Coronary artery (tissue), 2 donors: ENCODE results near the gene PRDM16.

Experiments
- DNase-seq: peaks from one replicate; pipeline ENCODE4 v3.0.0-alpha.2; 2017; ENCODE audit warnings: low spot score
- H3K27ac ChIP-seq, 2 donors: fragments of 200-600 bp; sonication (generic); one replicate each; pipeline ENCODE4 v1.5.1; 2016 to 2019
- H3K4me3 ChIP-seq: fragments of 200-600 bp; sonication (generic); 2 replicates; pipeline ENCODE4 v1.5.1; 2016; ENCODE audit warnings: mild to moderate bottlenecking, moderate library complexity
- TF ChIP-seq, protein P1 (sequence below): fragments of 200-600 bp; sonication (generic); IDR thresholded peaks from one replicate; pipeline ENCODE4 v1.5.1; 2019; ENCODE audit warnings: antibody characterized with exemption

PRDM16 gene

DNA sequence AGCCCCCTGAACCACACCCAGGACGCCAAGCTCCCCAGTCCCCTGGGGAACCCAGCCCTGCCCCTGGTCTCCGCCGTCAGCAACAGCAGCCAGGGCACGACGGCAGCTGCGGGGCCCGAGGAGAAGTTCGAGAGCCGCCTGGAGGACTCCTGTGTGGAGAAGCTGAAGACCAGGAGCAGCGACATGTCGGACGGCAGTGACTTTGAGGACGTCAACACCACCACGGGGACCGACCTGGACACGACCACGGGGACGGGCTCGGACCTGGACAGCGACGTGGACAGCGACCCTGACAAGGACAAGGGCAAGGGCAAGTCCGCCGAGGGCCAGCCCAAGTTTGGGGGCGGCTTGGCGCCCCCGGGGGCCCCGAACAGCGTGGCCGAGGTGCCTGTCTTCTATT, 342.8 kb downstream of the PRDM16 start:
- Histone ChIP-seq H3K4me3 (no peak overlapping the region), H3K27ac (no peak overlapping the region)
- no peak for DNase-seq
- TF ChIP-seq, protein P1, sequence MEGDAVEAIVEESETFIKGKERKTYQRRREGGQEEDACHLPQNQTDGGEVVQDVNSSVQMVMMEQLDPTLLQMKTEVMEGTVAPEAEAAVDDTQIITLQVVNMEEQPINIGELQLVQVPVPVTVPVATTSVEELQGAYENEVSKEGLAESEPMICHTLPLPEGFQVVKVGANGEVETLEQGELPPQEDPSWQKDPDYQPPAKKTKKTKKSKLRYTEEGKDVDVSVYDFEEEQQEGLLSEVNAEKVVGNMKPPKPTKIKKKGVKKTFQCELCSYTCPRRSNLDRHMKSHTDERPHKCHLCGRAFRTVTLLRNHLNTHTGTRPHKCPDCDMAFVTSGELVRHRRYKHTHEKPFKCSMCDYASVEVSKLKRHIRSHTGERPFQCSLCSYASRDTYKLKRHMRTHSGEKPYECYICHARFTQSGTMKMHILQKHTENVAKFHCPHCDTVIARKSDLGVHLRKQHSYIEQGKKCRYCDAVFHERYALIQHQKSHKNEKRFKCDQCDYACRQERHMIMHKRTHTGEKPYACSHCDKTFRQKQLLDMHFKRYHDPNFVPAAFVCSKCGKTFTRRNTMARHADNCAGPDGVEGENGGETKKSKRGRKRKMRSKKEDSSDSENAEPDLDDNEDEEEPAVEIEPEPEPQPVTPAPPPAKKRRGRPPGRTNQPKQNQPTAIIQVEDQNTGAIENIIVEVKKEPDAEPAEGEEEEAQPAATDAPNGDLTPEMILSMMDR: no peak

DNA sequence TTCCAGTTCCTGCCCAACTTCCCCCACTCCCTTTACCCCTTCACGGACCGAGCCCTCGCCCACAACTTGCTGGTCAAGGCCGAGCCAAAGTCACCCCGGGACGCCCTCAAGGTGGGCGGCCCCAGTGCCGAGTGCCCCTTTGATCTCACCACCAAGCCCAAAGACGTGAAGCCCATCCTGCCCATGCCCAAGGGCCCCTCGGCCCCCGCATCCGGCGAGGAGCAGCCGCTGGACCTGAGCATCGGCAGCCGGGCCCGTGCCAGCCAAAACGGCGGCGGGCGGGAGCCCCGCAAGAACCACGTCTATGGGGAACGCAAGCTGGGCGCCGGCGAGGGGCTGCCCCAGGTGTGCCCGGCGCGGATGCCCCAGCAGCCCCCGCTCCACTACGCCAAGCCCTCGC, 343.4 kb downstream of the PRDM16 start:
- DNase-seq: no peak
- Histone ChIP-seq H3K4me3 (no peak overlapping the region), H3K27ac (no peak overlapping the region)
- TF ChIP-seq, protein P1: no peak

- Histone ChIP-seq H3K4me3 (no peak overlapping the region), H3K27ac (no peak overlapping the region)
- TF ChIP-seq, protein P1: no peak
- no peak for DNase-seq
Measured at GRCh38 chr1:3413975-3414710, 345.1 kb downstream of the PRDM16 start.

DNA sequence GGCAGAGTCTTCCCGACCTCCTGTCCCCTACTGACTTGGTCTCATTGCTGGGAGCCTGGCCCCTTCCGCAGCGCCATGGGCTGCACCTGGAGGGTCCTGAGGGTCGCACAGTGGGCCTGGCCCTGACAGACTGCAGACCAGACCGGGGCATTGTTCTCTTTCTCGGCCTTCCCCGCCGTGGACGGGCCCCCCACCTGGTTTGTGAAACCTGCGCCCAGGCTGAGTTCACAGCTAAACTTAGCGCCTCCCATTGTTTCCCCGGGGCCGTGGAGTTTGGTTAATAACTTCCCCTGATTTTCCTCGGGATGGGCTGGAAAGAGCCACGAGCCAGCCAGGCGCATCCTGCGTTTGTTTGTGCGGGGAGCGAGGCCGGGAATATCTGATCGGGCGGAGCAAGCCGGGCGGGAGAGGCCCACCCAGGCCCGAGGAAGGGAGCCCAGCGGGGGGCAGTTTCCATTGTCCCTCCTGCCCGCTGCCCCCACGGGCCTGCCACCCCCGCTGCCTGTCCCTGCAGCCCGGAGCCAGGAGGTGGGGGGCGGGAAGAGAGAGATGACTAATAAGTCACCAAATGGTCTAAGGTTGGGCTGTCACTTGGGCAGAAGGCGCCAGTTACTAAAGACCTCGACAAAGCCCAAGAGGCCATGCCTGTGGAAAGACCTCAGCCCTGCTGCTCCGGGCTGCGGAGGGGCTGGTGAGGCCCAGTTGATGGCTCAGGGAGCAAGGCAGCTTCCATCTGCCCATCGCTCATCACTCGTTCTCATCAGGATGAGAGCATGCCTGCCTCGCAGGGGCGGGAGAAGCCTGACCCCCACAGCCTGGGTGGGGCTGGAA, 346.5 kb downstream of the PRDM16 start:
- TF ChIP-seq, protein P1: no peak
- no peak for DNase-seq
- H3K4me3 ChIP-seq: no peak overlapping the region
- peak overlapping the region in 1 of 2 donors; percentile 41 for H3K27ac ChIP-seq

- no peak overlapping the region for H3K27ac ChIP-seq
- TF ChIP-seq, protein P1: no peak
- no peak for DNase-seq
- H3K4me3 ChIP-seq: no peak overlapping the region
Measured at GRCh38 chr1:3417082-3417739, 348.2 kb downstream of the PRDM16 start.

GRCh38 chr1:3417934-3418333, 348.9 kb downstream of the PRDM16 start:
- DNase-seq: no peak
- Histone ChIP-seq H3K4me3 (no peak overlapping the region), H3K27ac (no peak overlapping the region)
- TF ChIP-seq, protein P1: no peak
